HL-60/S4 (cell line): ENCODE data around the gene NLGN1.

Experiments used
- in situ Hi-C: fragments of 300-500 bp; cut with MboI; formaldehyde crosslinking; loops from 2 replicates; pipeline ENCODE4 v1.14.3; 2022; ENCODE audit warnings: low sequenced_read_pairs

NLGN1 gene

GRCh38 chr3:173706630-173707029 is 309.1 kb downstream of the NLGN1 start:
- in situ Hi-C loops = no loop called here

- in situ Hi-C loops = no loop called here
Measured at GRCh38 chr3:173708191-173708590, 310.6 kb downstream of the NLGN1 start.

- in situ Hi-C loops = no loop called here
Measured at GRCh38 chr3:173709026-173709425, 311.5 kb downstream of the NLGN1 start.

GRCh38 chr3:173711619-173712018 is 314.1 kb downstream of the NLGN1 start:
- in situ Hi-C loops = no loop called here

GRCh38 chr3:173719585-173719984 is 322.0 kb downstream of the NLGN1 start:
- in situ Hi-C loops = no loop called here

- in situ Hi-C loops = no loop called here
Measured at GRCh38 chr3:173725507-173725906, 328.0 kb downstream of the NLGN1 start.

GRCh38 chr3:173730391-173730790 is 332.8 kb downstream of the NLGN1 start:
- in situ Hi-C loops = no loop called here

- in situ Hi-C loops = no loop called here
Measured at GRCh38 chr3:173732237-173732636, 334.7 kb downstream of the NLGN1 start.

- in situ Hi-C loops = no loop called here
Measured at GRCh38 chr3:173733029-173733652, 335.6 kb downstream of the NLGN1 start.

GRCh38 chr3:173734473-173734872 is 336.9 kb downstream of the NLGN1 start:
- in situ Hi-C loops = no loop called here

- in situ Hi-C loops = no loop called here
Measured at GRCh38 chr3:173734895-173735294, 337.4 kb downstream of the NLGN1 start.

- in situ Hi-C loops = no loop called here
Measured at GRCh38 chr3:173735841-173736240, 338.3 kb downstream of the NLGN1 start.

- in situ Hi-C loops = no loop called here
Measured at GRCh38 chr3:173737167-173737808, 339.7 kb downstream of the NLGN1 start.

- in situ Hi-C loops = no loop called here
Measured at GRCh38 chr3:173739726-173740125, 342.2 kb downstream of the NLGN1 start.

GRCh38 chr3:173742491-173742890 is 344.9 kb downstream of the NLGN1 start:
- in situ Hi-C loops = no loop called here

GRCh38 chr3:173743111-173743510 is 345.6 kb downstream of the NLGN1 start:
- in situ Hi-C loops = no loop called here

- in situ Hi-C loops = no loop called here
Measured at GRCh38 chr3:173743516-173743915, 346.0 kb downstream of the NLGN1 start.

- in situ Hi-C loops = no loop called here
Measured at GRCh38 chr3:173744479-173744878, 346.9 kb downstream of the NLGN1 start.

- in situ Hi-C loops = no loop called here
Measured at GRCh38 chr3:173744895-173745294, 347.4 kb downstream of the NLGN1 start.

- in situ Hi-C loops = no loop called here
Measured at GRCh38 chr3:173745952-173746682, 348.6 kb downstream of the NLGN1 start.

GRCh38 chr3:173747427-173747826 is 349.9 kb downstream of the NLGN1 start:
- in situ Hi-C loops = no loop called here

GRCh38 chr3:173748105-173748504 is 350.6 kb downstream of the NLGN1 start:
- in situ Hi-C loops = no loop called here
